COR-L47 (cell line): ENCODE data around the gene ABCC1.
"Not testable (repeated sequence)": the region's sequence is repeated elsewhere in the genome, so short reads cannot be mapped to it uniquely, and the experiment has no call there.

Experiments used
- DNase-seq: peaks from one replicate; lab custom pipeline; 2025; lab: John Stamatoyannopoulos, UW

The ABCC1 gene

DNA sequence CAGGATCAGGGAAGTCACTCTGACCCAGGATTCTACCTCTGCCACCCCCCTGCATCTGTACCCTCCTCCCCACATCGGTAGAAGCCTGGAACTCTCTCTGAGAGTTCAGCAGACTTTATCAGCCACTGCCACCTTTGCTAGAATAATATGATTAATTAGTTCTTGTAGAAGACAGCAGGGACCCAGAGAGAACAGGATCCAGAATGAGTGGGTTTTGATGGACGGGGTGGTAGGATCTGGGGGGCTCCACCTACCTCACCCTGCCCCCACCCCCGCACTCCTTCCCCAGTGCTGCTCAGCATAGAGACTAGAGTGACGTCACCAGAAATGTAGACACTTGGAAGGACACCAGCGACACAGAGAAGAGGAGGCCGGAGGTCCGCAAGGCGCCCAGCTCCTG is 240.4 kb downstream of the ABCC1 start:
- DNase-seq: no peak

DNA sequence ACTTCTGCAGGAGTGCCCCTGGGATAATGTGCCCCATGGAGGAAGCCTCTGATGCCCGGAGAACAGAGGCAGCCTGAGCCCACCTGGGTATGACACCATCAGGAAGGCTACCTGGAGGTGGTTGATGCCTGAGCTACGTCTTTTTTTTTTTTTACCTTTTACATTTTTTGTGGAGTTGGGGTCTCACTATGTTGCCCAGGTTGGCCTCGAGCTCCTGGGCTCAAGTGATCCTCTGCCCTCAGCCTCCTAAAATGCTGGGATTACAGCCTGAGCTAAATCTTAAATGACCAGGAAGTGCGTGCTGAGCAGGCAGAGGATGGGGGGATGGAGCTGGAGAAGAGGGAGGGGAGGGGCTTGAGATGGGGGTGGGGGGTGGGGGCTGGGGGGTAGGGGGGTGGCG is 241.1 kb downstream of the ABCC1 start:
- no peak for DNase-seq

DNA sequence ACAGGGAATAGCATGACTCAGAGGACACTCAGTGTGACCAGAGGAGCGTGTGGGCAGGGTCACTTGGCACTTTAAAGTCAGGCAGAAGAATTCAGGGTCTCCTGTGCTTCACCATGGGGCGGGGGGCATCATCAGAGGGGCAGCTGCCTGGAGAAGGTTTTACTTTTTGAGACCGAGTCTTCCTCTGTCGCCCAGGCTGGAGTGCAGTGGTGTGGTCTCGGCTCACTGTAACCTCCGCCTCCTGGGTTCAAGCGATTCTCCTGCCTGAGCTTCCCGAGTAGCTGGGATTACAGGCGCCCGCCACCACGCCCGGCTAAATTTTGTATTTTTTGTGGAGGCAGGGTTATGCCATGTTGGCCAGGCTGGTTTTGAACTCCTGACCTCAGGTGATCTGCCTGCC is 241.6 kb downstream of the ABCC1 start:
- not testable (repeated sequence) for DNase-seq

DNA sequence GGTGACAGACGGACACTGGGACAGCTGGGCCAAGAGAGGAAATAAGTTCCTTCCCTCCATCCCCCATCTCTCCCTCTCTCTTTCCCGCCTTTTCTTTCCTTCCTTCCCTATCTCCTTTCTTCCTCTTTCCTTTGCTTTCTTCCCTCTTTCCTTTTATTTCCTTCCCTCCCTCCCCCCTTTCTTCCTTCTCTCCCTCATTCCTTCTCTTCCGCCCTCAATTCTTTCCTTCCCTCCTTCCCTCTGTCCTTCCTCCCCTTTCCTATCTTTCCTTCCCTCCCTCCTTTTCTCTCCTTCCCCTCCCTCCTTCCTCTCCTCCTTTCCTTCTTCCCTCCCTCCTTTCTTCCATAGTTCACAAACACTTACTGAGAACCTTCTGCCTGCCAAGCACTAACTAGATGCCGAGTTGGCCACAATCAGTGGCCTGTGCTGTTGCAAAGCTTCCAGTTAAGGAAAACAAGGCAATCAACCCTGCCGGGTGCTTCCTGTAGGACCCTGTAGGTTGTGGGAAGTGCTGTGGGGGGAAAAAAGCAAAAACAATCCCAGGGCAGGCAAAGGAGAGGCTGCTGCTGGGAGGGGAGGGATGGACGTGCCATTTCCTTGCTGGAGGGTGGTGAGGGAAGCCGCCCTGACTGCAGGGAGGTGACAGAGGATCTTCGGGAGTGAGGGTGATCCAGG is 242.2 kb downstream of the ABCC1 start:
- DNase-seq: no peak
